K562 (cell line): Measurements from ENCODE around the gene RIMKLA. TPM values are rescaled to one million over a fixed set of nuclear protein-coding genes. Genes with fewer than 3 reads are reported as not detected.

Experiments
- ATF3 ChIP-seq, 2 experiments: fragments of 450-650 bp in 1 of 2; sonication (generic) in 1 of 2; formaldehyde crosslinking in 1 of 2; IDR thresholded peaks in 1 of 2; conservative IDR thresholded peaks in 1 of 2; 2 replicates each; pipeline versions ENCODE4 v1.6.1 to v1.8.1; 2016 to 2023; ENCODE audit warnings: mild to moderate bottlenecking in 2 of 2, moderate library complexity in 2 of 2, inconsistent platforms in 1 of 2, missing genetic modification reagents in 1 of 2
- ATF7 ChIP-seq: fragments of 450-650 bp; IDR thresholded peaks from 2 replicates; pipeline ENCODE4 v1.7.1; 2014; ENCODE audit warnings: mild to moderate bottlenecking, moderate library complexity
- CBFA2T2 ChIP-seq: fragments of 450-650 bp; conservative IDR thresholded peaks from 2 replicates; pipeline ENCODE4 v1.6.1; 2017; ENCODE audit warnings: mild to moderate bottlenecking
- CHD1 ChIP-seq: fragments of 200-600 bp; sonication (generic); IDR thresholded peaks from one replicate; pipeline ENCODE4 v1.6.1; 2012; ENCODE audit warnings: mild to moderate bottlenecking, moderate library complexity, low read length, inconsistent platforms
- GTF2E2 ChIP-seq: fragments of 200-800 bp; sonication (Bioruptor generic); IDR thresholded peaks from 2 replicates; pipeline ENCODE4 v1.6.1; 2016; ENCODE audit warnings: missing genetic modification characterization, missing compliant biosample characterization
- IRF9 ChIP-seq: fragments of 450-650 bp; IDR thresholded peaks from 2 replicates; pipeline ENCODE4 v1.6.1; 2016; ENCODE audit warnings: missing biosample characterization, missing genetic modification characterization
- MYNN ChIP-seq, 2 experiments: sonication (generic); formaldehyde crosslinking in 1 of 2; IDR thresholded peaks; 2 replicates each; pipeline versions ENCODE4 v1.5.0 to v1.6.1; 2016 to 2020; ENCODE audit warnings: antibody characterized with exemption in 1 of 2, missing genetic modification reagents in 1 of 2
- NFE2L1 ChIP-seq: fragments of 450-650 bp; IDR thresholded peaks from 2 replicates; pipeline ENCODE4 v1.6.1; 2016; ENCODE audit warnings: missing genetic modification characterization, low read depth, mild to moderate bottlenecking, missing compliant biosample characterization, moderate library complexity, borderline replicate concordance
- NFIC ChIP-seq: fragments of 450-650 bp; IDR thresholded peaks from 2 replicates; pipeline ENCODE4 v1.6.1; 2017; ENCODE audit warnings: mild to moderate bottlenecking, inconsistent platforms
- NR1H2 ChIP-seq: sonication (generic); formaldehyde crosslinking; IDR thresholded peaks from 2 replicates; pipeline ENCODE4 v1.4.0; 2020; ENCODE audit warnings: mild to moderate bottlenecking, missing genetic modification reagents
- OTX1 ChIP-seq: fragments of 450-650 bp; formaldehyde crosslinking; IDR thresholded peaks from 2 replicates; pipeline ENCODE4 v1.4.0; 2022; ENCODE audit warnings: mild to moderate bottlenecking
- PPARD ChIP-seq: fragments of 250-450 bp; sonication (Bioruptor Pico); IDR thresholded peaks from 2 replicates; pipeline ENCODE4 v1.8.0; 2022; ENCODE audit warnings: inconsistent platforms, mild to moderate bottlenecking, moderate library complexity
- PRDM10 ChIP-seq: fragments of 450-650 bp; IDR thresholded peaks from 2 replicates; pipeline ENCODE4 v1.6.1; 2018; ENCODE audit not compliant: partially characterized antibody
- RBFOX2 ChIP-seq: fragments of 200-400 bp; formaldehyde crosslinking; IDR thresholded peaks from 2 replicates; pipeline ENCODE4 v1.6.1; 2017; ENCODE audit warnings: low read depth, mild to moderate bottlenecking, low read length, moderate library complexity
- SMARCA4 ChIP-seq: fragments of 450-650 bp; IDR thresholded peaks from 2 replicates; pipeline ENCODE4 v1.6.1; 2016
- SMARCE1 ChIP-seq: fragments of 450-650 bp; IDR thresholded peaks from 2 replicates; pipeline ENCODE4 v1.7.1; 2016; ENCODE audit warnings: mild to moderate bottlenecking
- ZBTB2 ChIP-seq: fragments of 450-650 bp; IDR thresholded peaks from 2 replicates; pipeline ENCODE4 v1.6.1; 2016; ENCODE audit warnings: antibody characterized with exemption
- polyA plus RNA-seq, 8 experiments: library from polyadenylated mRNA; depleted of rRNA in 4 of 8; stranded (reverse) in 5 of 8; unstranded in 3 of 8; fragments of >200 nt; fragmentation: Nextera tagmentation in 2 of 8; fragmentation: Illumina TruSeq in 1 of 8; extraction: Ambion mirVana in 2 of 8; extraction: Trizol in 1 of 8; gene quantifications; 2 replicates each; pipeline versions ENCODE4 v1.2.1 to v1.2.3, GENCODE V29; 2011 to 2014; ENCODE audit warnings: inconsistent platforms in 1 of 8, missing spikeins in 1 of 8
- total RNA-seq, 7 experiments: library from RNA; depleted of rRNA in 6 of 7; stranded (reverse); fragments of >200 nt in 6 of 7; fragmentation: Illumina TruSeq in 2 of 7; extraction: Trizol in 2 of 7; gene quantifications; 2 replicates each; pipeline versions ENCODE4 v1.2.1 to v1.2.3, GENCODE V29; 2011 to 2021; ENCODE audit warnings: low replicate concordance in 1 of 7

The RIMKLA gene
- total and polyA plus RNA-seq, 9 of the 15 experiments (the other 6 are each of a cell fraction or from before 2014, with no cell fraction given), result 0.02 TPM; not detected in 8

- peak; percentile 32 for TF ChIP-seq PRDM10
- no peak for TF ChIP-seq PPARD (CRISPR knock-in tag)
- TF ChIP-seq IRF9 (tag), result no peak
- peak; percentile 62 for TF ChIP-seq ATF3 (IDR thresholded peaks at IDR 0.05)
- no peak for TF ChIP-seq ATF3 (CRISPR knock-in tag; conservative IDR thresholded peaks at IDR 0.05)
- TF ChIP-seq SMARCE1, result peak; percentile 12; the same call in 1 of the 2 replicates
- TF ChIP-seq MYNN (IDR thresholded peaks at IDR 0.05), result no peak
- TF ChIP-seq MYNN (CRISPR knock-in tag; IDR thresholded peaks at IDR 0.05), result no peak
- 0 out of 2 replicates have a peak, but pooled peaks have one; percentile 26 for TF ChIP-seq ATF7
- peak; percentile 40; the same call in 1 of the 2 replicates for TF ChIP-seq SMARCA4
- no peak for TF ChIP-seq CBFA2T2
- no peak for TF ChIP-seq NFE2L1 (tag)
- TF ChIP-seq NR1H2 (CRISPR knock-in tag), result no peak
- no peak for TF ChIP-seq RBFOX2
- no peak for TF ChIP-seq OTX1 (CRISPR knock-in tag)
- peak; percentile 9 for TF ChIP-seq CHD1
- TF ChIP-seq NFIC, result peak; percentile 4; the same call in 1 of the 2 replicates
- TF ChIP-seq ZBTB2, result no peak
- TF ChIP-seq GTF2E2 (tag), result no peak
Observed at GRCh38 chr1:42333662-42334239, 46.8 kb upstream of the RIMKLA start (continued).
